Measurements from ENCODE around the gene POLR2L. TPM values are rescaled to one million over a fixed set of nuclear protein-coding genes. Genes with fewer than 3 reads are reported as not detected.

The POLR2L gene
- total RNA-seq, 1 donor from 2014 or later = 83.9 TPM

DNA sequence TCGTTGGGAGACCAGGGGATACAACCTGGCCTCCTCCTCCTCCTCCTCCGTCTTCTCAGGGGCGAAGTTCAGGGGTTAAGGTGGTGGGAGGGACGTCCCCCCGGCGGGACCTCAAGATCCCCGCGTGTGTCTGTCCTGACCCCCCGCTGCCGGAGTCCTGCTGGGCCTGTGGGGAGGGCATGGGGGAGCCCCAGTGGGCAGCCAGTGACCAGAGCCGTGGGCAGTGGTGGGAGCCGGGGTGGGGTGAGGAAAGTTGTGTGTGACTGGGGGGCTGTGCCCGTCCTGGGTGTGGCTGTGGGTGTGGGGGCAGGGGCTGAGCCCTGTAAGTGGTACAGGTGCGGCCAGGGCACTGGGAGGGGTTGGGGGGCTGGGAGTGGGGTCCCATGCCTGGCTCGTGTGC lies 10.4 kb upstream of the POLR2L start:
- POLR2A ChIA-PET = no interaction called here
- no peaks in the 10 kb centered on the region for H3K36me3 Mint-ChIP-seq (ENCODE audit: low read depth)
- H3K4me3 Mint-ChIP-seq = no peak overlapping the region
- CTCF ChIA-PET = no interaction called here
- DNase-seq = no peak
- H3K4me1 Mint-ChIP-seq = peaks cover 7% of the 10 kb centered on the region
- intact Hi-C loops (cut with micrococcal nuclease) = no loop called here
- ATAC-seq (ENCODE audit: low read depth) = no peak
- H3K9me3 Mint-ChIP-seq = no peaks in the 10 kb centered on the region
- peaks cover 2% of the 10 kb centered on the region for H3K27me3 Mint-ChIP-seq
- no peak for TF ChIP-seq CTCF (IDR thresholded peaks at IDR 0.05)
- H3K27ac Mint-ChIP-seq = no peak overlapping the region

GRCh38 chr11:850775-851763 lies 8.7 kb upstream of the POLR2L start:
- Mint-ChIP-seq H3K36me3 (ENCODE audit: low read depth) (no peaks in the 10 kb centered on the region), H3K27me3 (peaks cover 4% of the 10 kb centered on the region), H3K4me3 (peak overlapping the region; percentile 44), H3K27ac (no peak overlapping the region), H3K9me3 (no peaks in the 10 kb centered on the region), H3K4me1 (peaks cover 7% of the 10 kb centered on the region)
- no peak for ATAC-seq (ENCODE audit: low read depth)
- ChIA-PET POLR2A (no interaction called here), CTCF (no interaction called here)
- intact Hi-C loops (cut with micrococcal nuclease) = no loop called here
- TF ChIP-seq CTCF (IDR thresholded peaks at IDR 0.05) = no peak
- DNase-seq = no peak

DNA sequence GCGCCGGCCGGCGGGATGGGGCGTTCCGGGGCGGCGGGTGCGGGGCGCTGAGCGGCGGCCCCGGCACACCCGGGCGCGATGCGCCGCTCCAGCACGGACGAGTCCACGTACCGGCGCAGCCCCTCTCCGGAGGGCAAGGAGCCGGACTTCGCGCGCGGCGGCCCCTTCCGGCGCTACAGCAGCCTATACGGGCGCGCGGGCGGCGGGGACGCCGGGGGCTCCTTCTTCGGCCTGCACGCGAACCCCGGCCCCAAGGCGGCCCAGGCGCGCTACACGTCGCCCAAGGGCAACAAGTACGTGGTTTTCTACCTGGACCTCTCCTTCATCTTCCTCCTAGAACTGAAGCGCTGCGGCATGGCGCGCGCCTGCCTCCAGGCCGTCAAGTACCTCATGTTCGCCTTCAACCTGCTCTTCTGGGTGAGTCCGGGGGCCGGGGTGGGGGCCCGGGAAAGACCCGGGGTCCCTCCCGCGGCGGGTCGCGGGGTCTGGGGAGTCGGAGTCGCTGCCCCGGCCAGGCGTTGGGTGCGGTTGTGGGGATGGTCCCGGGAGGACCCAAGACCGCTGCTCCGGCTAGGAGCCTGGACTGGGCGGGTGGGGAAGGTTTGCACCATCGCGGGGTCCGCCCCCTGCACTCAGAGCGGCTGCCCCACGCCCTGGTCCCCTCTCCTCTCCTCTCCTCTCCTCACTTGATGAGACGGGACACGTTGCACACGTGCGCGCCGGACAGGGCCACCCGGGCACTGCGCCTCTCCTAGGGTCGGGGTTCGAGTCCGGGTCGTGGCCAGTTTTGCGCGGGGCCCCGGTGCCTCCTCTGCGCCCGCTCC lies 7.8 kb upstream of the POLR2L start:
- Mint-ChIP-seq H3K27me3 (peaks cover 4% of the 10 kb centered on the region), H3K4me3 (peak overlapping the region; percentile 62), H3K4me1 (peaks cover 7% of the 10 kb centered on the region), H3K27ac (no peak overlapping the region), H3K9me3 (no peaks in the 10 kb centered on the region), H3K36me3 (ENCODE audit: low read depth) (no peaks in the 10 kb centered on the region)
- no peak for DNase-seq
- no peak for TF ChIP-seq CTCF (IDR thresholded peaks at IDR 0.05)
- POLR2A ChIA-PET = no interaction called here
- no peak for ATAC-seq (ENCODE audit: low read depth)
- CTCF ChIA-PET = interaction anchor here (0.6 kb wide), 1 partner anchor 725 kb away, joined by 4 read pairs; no protein-coding TSS in a partner anchor
- intact Hi-C loops (cut with micrococcal nuclease) = loop anchor here (1.0 to 10.0 kb wide), 4 partner anchors 75 to 725 kb away; partner anchors contain the start of genes AP2A2, BRSK2 and DUSP8

GRCh38 chr11:849104-849824 lies 6.9 kb upstream of the POLR2L start:
- POLR2A ChIA-PET = interaction anchor here (0.8 to 1.0 kb wide), 2 partner anchors 16 to 30 kb away, joined by 3 to 4 read pairs; partner anchors contain the start of gene CD151
- Mint-ChIP-seq H3K4me3 (peak overlapping the region; percentile 80), H3K27ac (no peak overlapping the region), H3K36me3 (ENCODE audit: low read depth) (no peaks in the 10 kb centered on the region), H3K9me3 (no peaks in the 10 kb centered on the region), H3K27me3 (peaks cover 7% of the 10 kb centered on the region), H3K4me1 (peaks cover 15% of the 10 kb centered on the region)
- no peak for TF ChIP-seq CTCF (IDR thresholded peaks at IDR 0.05)
- peak; percentile 52 for ATAC-seq (ENCODE audit: low read depth)
- intact Hi-C loops (cut with micrococcal nuclease) = loop anchor here (1.0 to 10.0 kb wide), 4 partner anchors 76 to 726 kb away; partner anchors contain the start of genes AP2A2, BRSK2 and DUSP8
- CTCF ChIA-PET = interaction anchor here (0.6 to 2.2 kb wide), 4 partner anchors 202 to 726 kb away, joined by 4 to 11 read pairs (median 4); no protein-coding TSS in a partner anchor
- peak; percentile 51 for DNase-seq
